Esophagus squamous epithelium (tissue), 4 donors: Measurements from ENCODE around the gene ZFP57.

Source experiments
- POLR2A ChIP-seq, 4 donors: fragments of 450-650 bp; IDR thresholded peaks; one replicate each; pipeline ENCODE4 v1.6.1; 2017; ENCODE audit warnings: antibody characterized with exemption in 4 of 4, mild to moderate bottlenecking in 4 of 4, moderate library complexity in 3 of 4
- TF ChIP-seq, protein P1 (sequence below), 6 experiments: fragments of 450-650 bp in 4 of 6; fragments of 200-600 bp in 2 of 6; sonication (generic) in 2 of 6; IDR thresholded peaks; one replicate each; pipeline ENCODE4 v1.5.1; 2016 to 2019; ENCODE audit warnings: antibody characterized with exemption in 6 of 6, mild to moderate bottlenecking in 4 of 6, moderate library complexity in 4 of 6

DNA sequence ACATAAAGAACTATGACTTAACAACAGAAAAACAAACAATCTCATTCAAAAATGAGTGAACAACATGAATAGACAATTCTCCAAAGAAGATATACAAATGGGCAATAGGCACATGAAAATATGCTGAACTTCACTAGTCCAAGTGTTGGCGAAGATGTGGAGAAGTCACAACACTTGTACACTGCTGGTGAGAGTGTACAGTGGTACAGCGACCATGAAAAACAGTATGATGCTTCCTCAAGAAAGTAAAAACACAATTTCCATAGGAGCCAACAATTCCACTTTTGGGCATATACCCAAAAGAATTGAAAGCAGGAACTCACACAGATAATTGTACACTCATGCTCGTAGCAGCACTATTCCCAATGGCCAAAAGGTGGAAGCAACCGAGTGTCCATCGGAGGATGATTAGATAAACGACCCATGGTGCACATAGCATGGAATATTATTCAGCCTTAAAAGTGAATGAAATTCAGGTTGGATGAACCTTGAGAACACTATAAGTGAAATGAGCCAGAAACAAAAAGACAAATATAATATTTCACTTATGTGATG lies 48.9 kb upstream of the ZFP57 start:
- TF ChIP-seq, protein P1, sequence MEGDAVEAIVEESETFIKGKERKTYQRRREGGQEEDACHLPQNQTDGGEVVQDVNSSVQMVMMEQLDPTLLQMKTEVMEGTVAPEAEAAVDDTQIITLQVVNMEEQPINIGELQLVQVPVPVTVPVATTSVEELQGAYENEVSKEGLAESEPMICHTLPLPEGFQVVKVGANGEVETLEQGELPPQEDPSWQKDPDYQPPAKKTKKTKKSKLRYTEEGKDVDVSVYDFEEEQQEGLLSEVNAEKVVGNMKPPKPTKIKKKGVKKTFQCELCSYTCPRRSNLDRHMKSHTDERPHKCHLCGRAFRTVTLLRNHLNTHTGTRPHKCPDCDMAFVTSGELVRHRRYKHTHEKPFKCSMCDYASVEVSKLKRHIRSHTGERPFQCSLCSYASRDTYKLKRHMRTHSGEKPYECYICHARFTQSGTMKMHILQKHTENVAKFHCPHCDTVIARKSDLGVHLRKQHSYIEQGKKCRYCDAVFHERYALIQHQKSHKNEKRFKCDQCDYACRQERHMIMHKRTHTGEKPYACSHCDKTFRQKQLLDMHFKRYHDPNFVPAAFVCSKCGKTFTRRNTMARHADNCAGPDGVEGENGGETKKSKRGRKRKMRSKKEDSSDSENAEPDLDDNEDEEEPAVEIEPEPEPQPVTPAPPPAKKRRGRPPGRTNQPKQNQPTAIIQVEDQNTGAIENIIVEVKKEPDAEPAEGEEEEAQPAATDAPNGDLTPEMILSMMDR (IDR thresholded peaks at IDR 0.05) = no peak
- TF ChIP-seq POLR2A (IDR thresholded peaks at IDR 0.05) = no peak
